NCI-H526 (cell line): Measurements from ENCODE around the gene PPP3R2.
"Not testable (repeated sequence)": the region's sequence is repeated elsewhere in the genome, so short reads cannot be mapped to it uniquely, and the experiment has no call there.

ENCODE experiments used
- DNase-seq, 2 experiments: peaks; one replicate each; lab custom pipeline; 2025; lab: John Stamatoyannopoulos, UW

PPP3R2 gene

GRCh38 chr9:101587332-101588043 is 7.3 kb downstream of the PPP3R2 start:
- no peak for DNase-seq

GRCh38 chr9:101586651-101587050 is 8.1 kb downstream of the PPP3R2 start:
- no peak for DNase-seq

GRCh38 chr9:101585740-101586139 is 9.0 kb downstream of the PPP3R2 start:
- no peak for DNase-seq

- DNase-seq = no peak
Observed at GRCh38 chr9:101582553-101582952, 12.2 kb downstream of the PPP3R2 start.

- DNase-seq = no peak
Observed at GRCh38 chr9:101579711-101580545, 14.8 kb downstream of the PPP3R2 start.

DNA sequence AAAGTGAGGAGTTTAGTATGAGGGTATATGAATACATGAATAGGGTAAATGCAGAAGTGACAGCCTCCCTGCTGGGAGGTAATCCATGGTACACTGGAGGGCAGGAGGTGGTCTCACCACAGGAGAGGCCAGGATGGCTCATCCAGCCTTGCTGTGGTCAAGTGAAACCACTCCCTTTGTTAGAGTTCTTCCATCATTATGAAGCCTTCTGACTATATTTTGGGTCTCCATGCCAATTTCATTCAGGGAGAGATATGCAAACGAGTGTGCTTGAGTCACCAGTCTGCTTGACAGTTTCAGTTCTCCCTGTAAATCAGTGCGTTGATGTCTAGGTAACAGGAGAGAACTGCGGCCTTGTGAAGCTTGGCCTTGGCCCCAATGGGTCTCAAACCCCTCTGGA is 16.4 kb downstream of the PPP3R2 start:
- no peak for DNase-seq

GRCh38 chr9:101574731-101575333 is 19.9 kb downstream of the PPP3R2 start:
- no peak for DNase-seq

GRCh38 chr9:101572316-101572715 is 22.5 kb downstream of the PPP3R2 start:
- no peak for DNase-seq

- DNase-seq = no peak
Observed at GRCh38 chr9:101571114-101571513, 23.7 kb downstream of the PPP3R2 start.

DNA sequence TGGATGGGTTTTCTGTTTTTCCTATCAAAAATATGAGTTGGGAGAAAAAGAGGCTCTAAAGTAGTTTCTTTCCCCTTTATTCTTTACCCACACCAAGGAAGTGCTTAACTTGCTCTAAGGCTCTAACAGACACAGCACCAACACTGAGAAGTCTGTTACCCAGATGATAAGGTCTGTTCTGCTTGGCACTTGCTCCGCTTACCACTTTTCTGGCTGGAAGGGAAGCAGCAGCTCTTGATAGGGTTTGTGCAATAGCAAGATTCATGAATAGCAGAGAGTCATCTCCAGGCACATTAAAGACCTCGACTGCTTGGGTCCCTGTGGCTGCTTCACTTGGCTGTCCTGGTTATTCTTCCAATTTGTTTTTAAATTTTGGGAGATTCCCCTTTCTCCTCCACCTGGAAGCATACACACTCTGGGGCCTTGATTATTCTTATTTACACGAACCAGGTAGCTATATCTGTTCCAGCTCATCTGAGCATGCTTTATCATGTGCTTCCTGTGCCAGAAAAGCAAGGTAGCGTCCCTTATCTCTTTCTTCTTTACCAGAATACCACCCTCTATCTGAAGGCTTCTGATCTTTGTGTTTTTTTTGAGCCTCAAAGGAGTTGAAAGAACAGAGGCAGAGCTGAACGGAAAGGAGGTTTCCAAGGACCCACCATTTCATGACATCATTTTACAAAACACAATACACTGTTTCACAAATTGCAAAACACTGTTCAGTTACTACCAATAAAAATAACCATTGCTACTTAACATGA is 24.8 kb downstream of the PPP3R2 start:
- DNase-seq = no peak

GRCh38 chr9:101567725-101568350 is 26.9 kb downstream of the PPP3R2 start:
- DNase-seq = no peak

DNA sequence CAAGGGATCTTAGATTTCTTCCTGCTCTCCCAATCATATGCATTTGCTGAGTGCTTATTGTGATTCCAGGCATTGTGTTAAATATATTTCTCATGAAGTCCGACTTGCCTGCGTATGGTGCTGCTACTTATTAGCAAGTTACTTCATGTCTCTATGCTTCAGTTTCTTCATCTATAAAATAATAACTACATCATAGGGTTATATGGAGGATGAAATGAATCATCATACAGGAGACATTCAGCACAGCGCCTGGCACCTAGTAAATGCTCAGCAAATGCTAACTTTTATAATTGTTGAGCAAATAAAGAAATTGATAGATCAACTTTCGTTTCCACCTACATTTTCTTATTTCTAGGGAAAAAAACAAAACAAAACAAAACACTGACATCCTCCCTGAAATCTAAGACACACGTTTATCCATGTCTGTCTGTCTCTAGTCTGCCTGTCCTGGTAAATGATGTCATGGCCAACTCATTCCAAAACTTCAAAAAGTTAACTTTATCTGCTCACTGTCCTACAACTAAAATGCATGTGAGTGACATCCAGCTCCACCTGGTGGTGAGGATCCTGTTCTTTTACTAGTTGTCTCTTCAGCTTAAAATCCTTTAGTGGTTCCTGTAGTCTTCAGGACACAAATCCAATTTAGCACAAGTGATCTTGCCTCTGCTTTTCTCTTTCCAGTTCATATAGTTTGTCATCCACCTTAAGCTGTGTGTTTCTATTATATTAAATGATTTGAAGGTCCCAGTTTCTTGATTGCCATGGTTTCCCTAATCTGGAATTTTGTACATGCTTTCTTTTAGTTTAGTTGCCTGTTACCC is 27.7 kb downstream of the PPP3R2 start:
- peak in 1 of 2 experiments; percentile 28 for DNase-seq

DNA sequence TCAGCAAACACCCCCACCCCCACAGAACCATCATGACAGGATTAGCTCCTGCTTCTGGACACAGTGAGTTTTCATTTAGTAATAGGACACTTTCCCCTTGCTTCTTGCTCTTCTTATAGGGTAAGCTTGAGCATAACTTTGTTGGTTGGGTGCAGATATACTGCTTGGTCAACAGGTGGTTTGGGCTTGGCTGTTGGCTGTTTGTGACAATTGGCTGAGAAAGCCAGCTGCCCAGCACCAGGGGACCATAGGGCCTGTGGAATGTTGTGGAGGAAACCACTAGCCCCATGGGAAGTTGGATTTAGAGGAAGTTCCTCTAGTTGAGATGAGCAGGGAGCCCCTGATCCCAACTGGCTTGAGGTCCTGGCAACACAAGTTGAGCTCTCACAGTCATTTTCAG is 30.5 kb downstream of the PPP3R2 start:
- DNase-seq = no peak

DNA sequence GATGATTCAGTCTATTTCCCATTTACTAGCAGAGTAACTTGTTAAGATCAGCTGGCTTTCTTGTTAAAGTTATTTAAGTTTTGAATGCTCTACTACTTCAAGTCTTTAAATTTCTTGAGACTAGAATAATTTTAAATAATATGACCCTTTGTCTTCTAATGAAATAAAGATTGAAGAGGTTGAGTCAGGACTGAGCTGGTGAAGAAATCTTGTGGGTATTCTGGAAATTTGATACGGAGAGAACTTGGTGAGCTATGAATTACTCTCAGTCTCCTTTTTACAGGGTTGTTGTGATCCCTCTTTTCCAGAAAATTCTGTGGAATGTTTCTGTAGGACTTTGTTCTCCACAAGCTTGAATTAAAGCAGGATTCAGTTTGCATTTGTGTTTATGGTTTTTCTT is 31.8 kb downstream of the PPP3R2 start:
- no peak for DNase-seq

DNA sequence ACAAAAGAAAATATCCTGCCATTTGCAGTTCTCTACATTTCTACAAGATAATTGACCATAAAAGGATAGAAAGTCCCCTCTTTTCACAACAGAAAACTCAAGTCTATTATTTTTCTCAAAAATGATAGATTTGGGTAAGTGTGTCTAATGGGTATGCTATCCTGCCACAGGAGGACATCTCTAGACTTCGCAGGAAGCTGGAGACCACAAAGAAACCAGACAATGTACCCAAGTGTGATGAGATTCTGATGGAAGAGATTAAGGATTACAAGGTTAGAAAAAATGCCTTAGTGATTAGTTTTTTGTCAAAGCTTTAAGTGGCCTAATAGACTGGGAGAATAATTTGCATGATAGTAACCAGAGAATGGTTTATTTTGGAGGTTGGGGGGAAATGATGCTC is 33.0 kb downstream of the PPP3R2 start:
- DNase-seq = no peak

GRCh38 chr9:101549472-101550098 is 45.2 kb downstream of the PPP3R2 start:
- not testable (repeated sequence) for DNase-seq

DNA sequence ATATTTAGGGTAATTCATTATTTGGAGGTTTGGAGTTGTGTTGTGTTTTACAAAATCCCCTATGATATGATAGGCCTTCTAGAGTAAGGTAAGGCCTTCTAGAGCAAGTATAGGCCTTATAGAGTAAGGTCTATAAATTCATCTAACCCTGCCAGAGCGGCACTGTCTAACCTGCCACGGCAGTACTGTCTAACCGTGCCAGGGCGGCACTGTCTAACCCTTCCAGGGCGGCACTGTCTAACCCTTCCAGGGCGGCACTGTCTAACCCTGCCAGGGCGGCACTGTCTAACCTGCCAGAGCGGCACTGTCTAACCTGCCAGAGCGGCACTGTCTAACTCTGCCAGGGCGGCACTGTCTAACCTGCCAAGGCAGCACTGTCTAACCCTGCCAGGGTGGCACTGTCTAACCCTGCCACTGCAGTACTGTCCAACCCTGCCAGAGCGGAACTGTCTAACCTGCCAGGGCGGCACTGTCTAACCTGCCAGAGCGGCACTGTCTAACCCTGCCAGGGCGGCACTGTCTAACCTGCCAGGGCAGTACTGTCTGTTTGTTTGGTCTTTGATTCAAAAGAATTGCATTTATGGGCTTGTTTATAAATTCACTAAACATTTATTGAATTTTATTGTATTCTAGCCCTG is 51.6 kb downstream of the PPP3R2 start:
- DNase-seq = no peak
